Neural progenitor cell (in vitro differentiated cells): ENCODE results near the gene A2M.

Experiments
- EZH2 ChIP-seq: fragments of 200-600 bp; sonication (generic); IDR thresholded peaks from 2 replicates; pipeline ENCODE4 v1.6.1; 2017; ENCODE audit warnings: antibody characterized with exemption, mild to moderate bottlenecking, moderate library complexity
- EZH2phosphoT487 ChIP-seq: fragments of 200-600 bp; sonication (generic); IDR thresholded peaks from 2 replicates; pipeline ENCODE4 v1.6.1; 2017; ENCODE audit warnings: antibody characterized with exemption
- TF ChIP-seq, protein P1 (sequence below): fragments of 200-600 bp; sonication (generic); IDR thresholded peaks from 2 replicates; pipeline ENCODE4 v1.5.1; 2017; ENCODE audit warnings: antibody characterized with exemption, mild to moderate bottlenecking

GRCh38 chr12:9127484-9127883, 11.8 kb upstream of the A2M start:
- TF ChIP-seq, protein P1, sequence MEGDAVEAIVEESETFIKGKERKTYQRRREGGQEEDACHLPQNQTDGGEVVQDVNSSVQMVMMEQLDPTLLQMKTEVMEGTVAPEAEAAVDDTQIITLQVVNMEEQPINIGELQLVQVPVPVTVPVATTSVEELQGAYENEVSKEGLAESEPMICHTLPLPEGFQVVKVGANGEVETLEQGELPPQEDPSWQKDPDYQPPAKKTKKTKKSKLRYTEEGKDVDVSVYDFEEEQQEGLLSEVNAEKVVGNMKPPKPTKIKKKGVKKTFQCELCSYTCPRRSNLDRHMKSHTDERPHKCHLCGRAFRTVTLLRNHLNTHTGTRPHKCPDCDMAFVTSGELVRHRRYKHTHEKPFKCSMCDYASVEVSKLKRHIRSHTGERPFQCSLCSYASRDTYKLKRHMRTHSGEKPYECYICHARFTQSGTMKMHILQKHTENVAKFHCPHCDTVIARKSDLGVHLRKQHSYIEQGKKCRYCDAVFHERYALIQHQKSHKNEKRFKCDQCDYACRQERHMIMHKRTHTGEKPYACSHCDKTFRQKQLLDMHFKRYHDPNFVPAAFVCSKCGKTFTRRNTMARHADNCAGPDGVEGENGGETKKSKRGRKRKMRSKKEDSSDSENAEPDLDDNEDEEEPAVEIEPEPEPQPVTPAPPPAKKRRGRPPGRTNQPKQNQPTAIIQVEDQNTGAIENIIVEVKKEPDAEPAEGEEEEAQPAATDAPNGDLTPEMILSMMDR = no peak
- TF ChIP-seq EZH2phosphoT487 = no peak
- TF ChIP-seq EZH2 = no peak
